ENCODE data around the gene LCLAT1. TPM values are rescaled to one million over a fixed set of nuclear protein-coding genes. Genes with fewer than 3 reads are reported as not detected.

LCLAT1 gene
- polyA plus RNA-seq, 2 of the 4 experiments (the other 2 are of a cell fraction): 19.5 to 71.0 TPM

DNA sequence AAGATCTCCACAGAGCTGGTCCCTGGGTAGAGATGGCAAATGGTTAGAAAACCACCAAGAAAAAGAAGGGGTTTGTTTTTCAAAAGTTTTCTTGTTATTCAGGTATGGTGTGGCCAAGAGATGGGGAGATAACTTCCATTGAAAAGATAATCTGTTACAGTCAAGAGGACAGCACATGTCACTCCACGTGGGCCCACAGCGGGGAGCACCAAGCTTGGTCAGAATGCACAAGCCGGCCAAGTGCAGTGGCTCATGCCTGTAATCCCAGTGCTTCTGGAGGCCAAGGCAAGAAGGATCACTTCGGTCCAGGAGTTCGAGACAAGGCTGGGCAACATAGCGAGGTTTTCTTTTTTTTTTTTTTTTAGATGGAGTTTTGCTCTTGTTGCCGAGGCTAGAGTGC is 6.0 kb upstream of the LCLAT1 start:
- no peak for FAIRE-seq
- 89% methylated on average over 7 of the region's 7 CpGs for WGBS (ENCODE audit: missing lambda C conversion rate)

DNA sequence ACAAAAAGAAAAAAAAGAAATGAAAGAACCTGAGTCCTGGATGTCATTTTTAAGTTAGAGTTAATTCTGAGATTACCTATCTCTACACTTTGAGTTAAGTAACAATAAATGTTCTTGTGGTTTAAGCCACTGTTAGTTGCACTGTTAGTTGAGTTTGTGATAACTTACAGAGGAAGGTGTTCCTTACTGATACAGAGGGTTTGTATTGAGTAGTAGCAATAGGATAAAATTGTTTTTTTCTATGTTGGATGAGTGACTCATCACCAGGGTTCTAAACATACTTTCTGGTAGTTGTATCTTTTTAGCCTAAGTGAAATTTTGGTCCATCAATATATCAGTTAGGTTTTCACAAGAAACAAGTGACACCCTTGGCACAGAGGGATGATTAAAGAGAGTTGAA is 4.0 kb upstream of the LCLAT1 start:
- Histone ChIP-seq H3K9me3 (no peaks in the 10 kb centered on the region), H3K27ac (no peak overlapping the region), H3K4me3 (no peak overlapping the region), H3K4me1 (peaks cover 8% of the 10 kb centered on the region; the same call in 2 of the 3 replicates), H3K4me2 (no peak overlapping the region)
- POLR2A ChIA-PET: no interaction called here
- FAIRE-seq: no peak
- ATAC-seq: no peak
- CTCF ChIA-PET: no interaction called here
- no peak for DNase-seq (ENCODE audit: low read depth in 1 of 2, low spot score in 1 of 2)
- no peak for TF ChIP-seq TP53 (CRISPR knock-in tag; IDR thresholded peaks at IDR 0.05)
- no peak for TF ChIP-seq MAZ (IDR thresholded peaks at IDR 0.05; ENCODE audit: borderline replicate concordance, low read depth, low read length)
- TF ChIP-seq ESRRA (IDR thresholded peaks at IDR 0.05; ENCODE audit: borderline replicate concordance, low read length): no peak
- no peak for TF ChIP-seq TFCP2L1 (CRISPR knock-in tag; IDR thresholded peaks at IDR 0.05)
- no peak for TF ChIP-seq FOSL2 (IDR thresholded peaks at IDR 0.05)
- TF ChIP-seq FOSL2 (CRISPR knock-in tag; IDR thresholded peaks at IDR 0.05): peak; percentile 44; the same call in 1 of the 2 replicates
- TF ChIP-seq ZC3H11A (IDR thresholded peaks at IDR 0.05): no peak
- TF ChIP-seq CBX8 (IDR thresholded peaks at IDR 0.05): no peak
- TF ChIP-seq JUN (IDR thresholded peaks at IDR 0.05): no peak

More for the DNA sequence above, 6.0 kb upstream of the LCLAT1 start:
- ChIA-PET POLR2A (no interaction called here), CTCF (interaction anchor here (1.1 to 1.2 kb wide), 2 partner anchors 9 to 276 kb away, joined by 3 to 4 read pairs; no protein-coding TSS in a partner anchor)
- no peak overlapping the region for H3K27ac ChIP-seq
- H3K9me3 ChIP-seq: no peaks in the 10 kb centered on the region
- H3K4me1 ChIP-seq: peaks cover under 1% of the 10 kb centered on the region; the same call in 1 of the 3 replicates
- DNase-seq (ENCODE audit: low read depth in 1 of 2, low spot score in 1 of 2): no peak
- H3K4me3 ChIP-seq: no peak overlapping the region
- no peak for TF ChIP-seq RCOR1 (IDR thresholded peaks at IDR 0.05; ENCODE audit: low read depth, low read length)
- TF ChIP-seq RNF2 (IDR thresholded peaks at IDR 0.05; ENCODE audit: borderline replicate concordance, low read depth): no peak
- TF ChIP-seq ZNF302 (CRISPR knock-in tag; IDR thresholded peaks at IDR 0.05): no peak
- TF ChIP-seq, protein P1, sequence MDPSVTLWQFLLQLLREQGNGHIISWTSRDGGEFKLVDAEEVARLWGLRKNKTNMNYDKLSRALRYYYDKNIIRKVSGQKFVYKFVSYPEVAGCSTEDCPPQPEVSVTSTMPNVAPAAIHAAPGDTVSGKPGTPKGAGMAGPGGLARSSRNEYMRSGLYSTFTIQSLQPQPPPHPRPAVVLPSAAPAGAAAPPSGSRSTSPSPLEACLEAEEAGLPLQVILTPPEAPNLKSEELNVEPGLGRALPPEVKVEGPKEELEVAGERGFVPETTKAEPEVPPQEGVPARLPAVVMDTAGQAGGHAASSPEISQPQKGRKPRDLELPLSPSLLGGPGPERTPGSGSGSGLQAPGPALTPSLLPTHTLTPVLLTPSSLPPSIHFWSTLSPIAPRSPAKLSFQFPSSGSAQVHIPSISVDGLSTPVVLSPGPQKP (IDR thresholded peaks at IDR 0.05; ENCODE audit: low read depth, low read length): no peak
- no peak for TF ChIP-seq POLR2A (IDR thresholded peaks at IDR 0.05; ENCODE audit: low read length)
- TF ChIP-seq MAFK (IDR thresholded peaks at IDR 0.05; ENCODE audit: partially characterized antibody): no peak
- no peak for TF ChIP-seq CBX8 (IDR thresholded peaks at IDR 0.05)
- ATAC-seq: no peak
- H3K4me2 ChIP-seq: no peak overlapping the region

DNA sequence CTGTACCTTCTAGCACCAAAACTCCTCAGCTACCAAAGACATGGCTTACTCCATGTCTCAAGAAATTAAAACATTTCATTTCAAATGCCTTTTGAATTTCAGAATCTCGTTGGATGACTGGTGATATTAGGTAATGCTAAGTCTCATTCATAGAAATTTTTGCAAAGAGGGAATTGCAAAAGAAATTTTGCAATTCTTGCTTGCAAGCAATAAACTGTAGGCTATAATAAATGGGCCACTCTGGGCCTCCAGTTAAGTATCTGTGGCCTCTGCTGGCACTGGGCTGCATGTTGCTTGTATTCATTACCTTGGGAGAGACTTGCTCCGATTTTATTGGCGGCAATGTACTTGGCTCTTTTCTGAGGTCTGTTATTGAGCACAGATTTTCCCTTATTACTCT is 2.8 kb upstream of the LCLAT1 start:
- ATAC-seq (no peak), DNase-seq (ENCODE audit: low read depth in 1 of 2, low spot score in 1 of 2) (no peak), FAIRE-seq (no peak)
- CTCF ChIA-PET: no interaction called here
- WGBS (ENCODE audit: missing lambda C conversion rate): 69% methylated on average over 3 of the region's 3 CpGs
- TF ChIP-seq RNF2 (IDR thresholded peaks at IDR 0.05; ENCODE audit: borderline replicate concordance, low read depth): no peak
- TF ChIP-seq BHLHE40 (IDR thresholded peaks at IDR 0.05; ENCODE audit: low read depth, low read length): no peak
- TF ChIP-seq CHD4 (IDR thresholded peaks at IDR 0.05; ENCODE audit: borderline replicate concordance): no peak
- TF ChIP-seq FOSB (CRISPR knock-in tag; IDR thresholded peaks at IDR 0.05): no peak
- TF ChIP-seq EHMT2 (IDR thresholded peaks at IDR 0.05; ENCODE audit: low read depth): no peak
- TF ChIP-seq KDM1A (IDR thresholded peaks at IDR 0.05; ENCODE audit: low read depth): no peak
- no peak for TF ChIP-seq GATA3 (IDR thresholded peaks at IDR 0.05; ENCODE audit: borderline replicate concordance)
- no peak for TF ChIP-seq FOSL2 (IDR thresholded peaks at IDR 0.05)
- TF ChIP-seq FOSL2 (CRISPR knock-in tag; IDR thresholded peaks at IDR 0.05): no peak
- TF ChIP-seq, protein P2, sequence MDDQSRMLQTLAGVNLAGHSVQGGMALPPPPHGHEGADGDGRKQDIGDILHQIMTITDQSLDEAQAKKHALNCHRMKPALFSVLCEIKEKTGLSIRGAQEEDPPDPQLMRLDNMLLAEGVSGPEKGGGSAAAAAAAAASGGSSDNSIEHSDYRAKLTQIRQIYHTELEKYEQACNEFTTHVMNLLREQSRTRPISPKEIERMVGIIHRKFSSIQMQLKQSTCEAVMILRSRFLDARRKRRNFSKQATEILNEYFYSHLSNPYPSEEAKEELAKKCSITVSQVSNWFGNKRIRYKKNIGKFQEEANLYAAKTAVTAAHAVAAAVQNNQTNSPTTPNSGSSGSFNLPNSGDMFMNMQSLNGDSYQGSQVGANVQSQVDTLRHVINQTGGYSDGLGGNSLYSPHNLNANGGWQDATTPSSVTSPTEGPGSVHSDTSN (IDR thresholded peaks at IDR 0.05): no peak
- TF ChIP-seq MAFK (IDR thresholded peaks at IDR 0.05; ENCODE audit: partially characterized antibody): no peak
- TF ChIP-seq HOXB13 (CRISPR knock-in tag; IDR thresholded peaks at IDR 0.05; ENCODE audit: low read depth): no peak
- TF ChIP-seq, protein P3, sequence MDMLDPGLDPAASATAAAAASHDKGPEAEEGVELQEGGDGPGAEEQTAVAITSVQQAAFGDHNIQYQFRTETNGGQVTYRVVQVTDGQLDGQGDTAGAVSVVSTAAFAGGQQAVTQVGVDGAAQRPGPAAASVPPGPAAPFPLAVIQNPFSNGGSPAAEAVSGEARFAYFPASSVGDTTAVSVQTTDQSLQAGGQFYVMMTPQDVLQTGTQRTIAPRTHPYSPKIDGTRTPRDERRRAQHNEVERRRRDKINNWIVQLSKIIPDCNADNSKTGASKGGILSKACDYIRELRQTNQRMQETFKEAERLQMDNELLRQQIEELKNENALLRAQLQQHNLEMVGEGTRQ (IDR thresholded peaks at IDR 0.05): no peak
- no peak for TF ChIP-seq SREBF2 (IDR thresholded peaks at IDR 0.05)
- no peak overlapping the region for H3K27ac ChIP-seq
- H3K9me3 ChIP-seq: no peaks in the 10 kb centered on the region
- H3K4me3 ChIP-seq: no peak overlapping the region
- no peak overlapping the region for H3K4me2 ChIP-seq
- POLR2A ChIA-PET: no interaction called here
- H3K4me1 ChIP-seq: peaks cover 20% of the 10 kb centered on the region
